GM19452 (cell line): ENCODE measurements around the gene LRRN2.
"Not testable (repeated sequence)": the region's sequence is repeated elsewhere in the genome, so short reads cannot be mapped to it uniquely, and the experiment has no call there.

Experiments
- ATAC-seq: cut with Tn5 transposase; IDR thresholded peaks from one replicate; pipeline ENCODE4 v1.9.1; 2021; ENCODE audit not compliant: unreplicated experiment

Gene LRRN2

GRCh38 chr1:204685236-204686006, at the start of gene LRRN2:
LRRN2 (minus strand) TSS chr1:204685738; CDS start chr1:204619992, 65,746 bp downstream.
- ATAC-seq = no peak

GRCh38 chr1:204735042-204735441, 49.5 kb upstream of the LRRN2 start:
- no peak for ATAC-seq

GRCh38 chr1:204733869-204734596, 48.5 kb upstream of the LRRN2 start:
- no peak for ATAC-seq

- no peak for ATAC-seq
Measured at GRCh38 chr1:204733289-204733688, 47.8 kb upstream of the LRRN2 start.

GRCh38 chr1:204731985-204732575, 46.5 kb upstream of the LRRN2 start:
- no peak for ATAC-seq

GRCh38 chr1:204731509-204731908, 46.0 kb upstream of the LRRN2 start:
- no peak for ATAC-seq

GRCh38 chr1:204730826-204731459, 45.4 kb upstream of the LRRN2 start:
- no peak for ATAC-seq

GRCh38 chr1:204729516-204729915, 44.0 kb upstream of the LRRN2 start:
- ATAC-seq = no peak

GRCh38 chr1:204728456-204728855, 42.9 kb upstream of the LRRN2 start:
- no peak for ATAC-seq

- no peak for ATAC-seq
Measured at GRCh38 chr1:204728045-204728444, 42.5 kb upstream of the LRRN2 start.

- ATAC-seq = not testable (repeated sequence)
Measured at GRCh38 chr1:204727438-204727837, 41.9 kb upstream of the LRRN2 start.

- ATAC-seq = no peak
Measured at GRCh38 chr1:204726478-204726877, 40.9 kb upstream of the LRRN2 start.

- ATAC-seq = no peak
Measured at GRCh38 chr1:204725821-204726448, 40.4 kb upstream of the LRRN2 start.

GRCh38 chr1:204723131-204723787, 37.7 kb upstream of the LRRN2 start:
- no peak for ATAC-seq

GRCh38 chr1:204721373-204722055, 36.0 kb upstream of the LRRN2 start:
- no peak for ATAC-seq

GRCh38 chr1:204716660-204717059, 31.1 kb upstream of the LRRN2 start:
- no peak for ATAC-seq

GRCh38 chr1:204714861-204715511, 29.4 kb upstream of the LRRN2 start:
- no peak for ATAC-seq

- ATAC-seq = no peak
Measured at GRCh38 chr1:204714194-204714860, 28.8 kb upstream of the LRRN2 start.

GRCh38 chr1:204713541-204713940, 28.0 kb upstream of the LRRN2 start:
- ATAC-seq = no peak
